Uterus (tissue), 4 donors: ENCODE measurements around the gene RPF1. TPM values are rescaled to one million over a fixed set of nuclear protein-coding genes. Genes with fewer than 3 reads are reported as not detected.

Experiments used
- DNase-seq, 2 donors: peaks; one replicate each; pipeline ENCODE4 v3.0.0-alpha.2; 2019 to 2020
- H3K27ac ChIP-seq, 2 donors: fragments of 200-600 bp; sonication (generic); 1 replicate in 1 of 2; 2 replicates in 1 of 2; pipeline ENCODE4 v1.5.1; 2016 to 2018
- H3K27me3 ChIP-seq, 2 donors: fragments of 200-600 bp; sonication (generic); one replicate each; pipeline ENCODE4 v1.5.1; 2018 to 2019; ENCODE audit warnings: control low read depth in 1 of 2
- H3K36me3 ChIP-seq, 2 donors: fragments of 200-600 bp; sonication (generic); one replicate each; pipeline ENCODE4 v1.5.1; 2019; ENCODE audit warnings: control low read depth in 1 of 2
- H3K4me1 ChIP-seq, 2 donors: fragments of 200-600 bp; sonication (generic); one replicate each; pipeline ENCODE4 v1.5.1; 2018 to 2019; ENCODE audit warnings: control low read depth in 1 of 2
- H3K4me3 ChIP-seq, 2 donors: fragments of 200-600 bp; sonication (generic); 1 replicate in 1 of 2; 2 replicates in 1 of 2; pipeline ENCODE4 v1.5.1; 2018 to 2019; ENCODE audit warnings: mild to moderate bottlenecking in 1 of 2
- H3K9me3 ChIP-seq, 2 donors: fragments of 200-600 bp; sonication (generic); one replicate each; pipeline ENCODE4 v1.5.1; 2019; ENCODE audit warnings: control low read depth in 1 of 2
- POLR2A ChIP-seq, 2 donors: fragments of 450-650 bp; IDR thresholded peaks; one replicate each; pipeline ENCODE4 v1.6.1; 2016; ENCODE audit warnings: antibody characterized with exemption in 2 of 2, mild to moderate bottlenecking in 1 of 2, moderate library complexity in 1 of 2
- intact Hi-C: fragments of 100-400 bp; cut with DNase I; formaldehyde crosslinking; loops from one replicate; pipeline ENCODE4 v1.15.1; 2023; ENCODE audit warnings: low total_unique reads
- total RNA-seq, 4 donors: library from RNA; depleted of rRNA in 3 of 4; stranded (reverse); fragments of >200 nt in 3 of 4; gene quantifications; one replicate each; pipeline versions ENCODE4 v1.1.0 to v1.2.4, GENCODE V29; 2014 to 2023
- TF ChIP-seq, protein P1 (sequence below), 4 experiments: fragments of 200-600 bp in 2 of 4; fragments of 450-650 bp in 2 of 4; sonication (generic) in 2 of 4; IDR thresholded peaks; one replicate each; pipeline ENCODE4 v1.5.1; 2016 to 2019; ENCODE audit warnings: antibody characterized with exemption in 4 of 4, mild to moderate bottlenecking in 2 of 4, moderate library complexity in 1 of 4
- donor health status: DM: yes; HTN: yes; CAD: no.

The RPF1 gene
- total RNA-seq, 4 donors from 2014 or later = 27.8 to 72.9 (median 46.7) TPM

DNA sequence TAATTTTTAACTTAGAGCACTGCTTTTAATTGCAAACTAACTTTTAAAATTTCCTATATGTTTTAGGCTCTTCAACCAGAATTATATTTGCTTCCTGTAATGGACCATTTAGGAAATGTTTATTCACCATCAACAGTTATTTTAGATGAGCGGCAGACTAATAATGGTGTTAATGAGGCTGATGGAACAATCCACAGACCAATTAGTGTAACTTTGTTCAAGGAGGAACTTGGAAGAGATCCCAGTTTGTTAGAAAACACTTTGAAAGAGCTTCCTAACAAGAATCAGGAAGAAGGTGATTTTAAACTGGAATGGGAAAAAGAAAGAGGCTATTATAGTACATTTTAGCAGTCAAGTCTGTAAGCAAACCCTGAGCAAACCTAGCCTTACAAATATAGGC, 46.7 kb downstream of the RPF1 start:
- Histone ChIP-seq H3K4me1 (no peaks in the 10 kb centered on the region), H3K4me3 (no peak overlapping the region), H3K36me3 (no peaks in the 10 kb centered on the region), H3K27me3 (no peaks in the 10 kb centered on the region), H3K27ac (no peak overlapping the region), H3K9me3 (no peaks in the 10 kb centered on the region)
- intact Hi-C loops = no loop called here
- DNase-seq = no peak
- TF ChIP-seq, protein P1, sequence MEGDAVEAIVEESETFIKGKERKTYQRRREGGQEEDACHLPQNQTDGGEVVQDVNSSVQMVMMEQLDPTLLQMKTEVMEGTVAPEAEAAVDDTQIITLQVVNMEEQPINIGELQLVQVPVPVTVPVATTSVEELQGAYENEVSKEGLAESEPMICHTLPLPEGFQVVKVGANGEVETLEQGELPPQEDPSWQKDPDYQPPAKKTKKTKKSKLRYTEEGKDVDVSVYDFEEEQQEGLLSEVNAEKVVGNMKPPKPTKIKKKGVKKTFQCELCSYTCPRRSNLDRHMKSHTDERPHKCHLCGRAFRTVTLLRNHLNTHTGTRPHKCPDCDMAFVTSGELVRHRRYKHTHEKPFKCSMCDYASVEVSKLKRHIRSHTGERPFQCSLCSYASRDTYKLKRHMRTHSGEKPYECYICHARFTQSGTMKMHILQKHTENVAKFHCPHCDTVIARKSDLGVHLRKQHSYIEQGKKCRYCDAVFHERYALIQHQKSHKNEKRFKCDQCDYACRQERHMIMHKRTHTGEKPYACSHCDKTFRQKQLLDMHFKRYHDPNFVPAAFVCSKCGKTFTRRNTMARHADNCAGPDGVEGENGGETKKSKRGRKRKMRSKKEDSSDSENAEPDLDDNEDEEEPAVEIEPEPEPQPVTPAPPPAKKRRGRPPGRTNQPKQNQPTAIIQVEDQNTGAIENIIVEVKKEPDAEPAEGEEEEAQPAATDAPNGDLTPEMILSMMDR (IDR thresholded peaks at IDR 0.05) = no peak
- no peak for TF ChIP-seq POLR2A (IDR thresholded peaks at IDR 0.05)

DNA sequence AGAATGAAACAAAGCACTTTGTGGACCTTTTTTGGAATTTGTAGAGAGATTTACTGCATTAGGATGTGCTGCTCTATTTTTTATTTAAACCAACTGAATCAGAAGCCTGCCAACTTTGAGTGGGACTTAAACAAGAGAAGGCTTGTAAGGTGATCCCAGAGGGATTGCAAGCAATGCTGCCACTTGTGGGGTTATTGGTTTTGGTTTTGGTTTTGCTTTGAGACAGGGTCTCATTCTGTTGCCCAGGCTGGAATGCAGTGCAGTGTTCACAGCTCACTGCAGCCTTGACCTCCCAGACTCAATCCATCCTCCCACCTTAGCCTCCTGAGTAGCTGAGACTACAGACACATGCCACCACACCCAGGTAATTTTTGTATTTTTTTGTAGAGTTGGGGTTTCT, 59.5 kb downstream of the RPF1 start:
- no peak overlapping the region for H3K4me3 ChIP-seq
- no peaks in the 10 kb centered on the region for H3K9me3 ChIP-seq
- no peak overlapping the region for H3K27ac ChIP-seq
- H3K27me3 ChIP-seq = no peaks in the 10 kb centered on the region
- H3K4me1 ChIP-seq = no peaks in the 10 kb centered on the region
- intact Hi-C loops = no loop called here
- H3K36me3 ChIP-seq = no peaks in the 10 kb centered on the region
- DNase-seq = no peak
- TF ChIP-seq POLR2A (IDR thresholded peaks at IDR 0.05) = no peak
- TF ChIP-seq, protein P1 (IDR thresholded peaks at IDR 0.05) = no peak

DNA sequence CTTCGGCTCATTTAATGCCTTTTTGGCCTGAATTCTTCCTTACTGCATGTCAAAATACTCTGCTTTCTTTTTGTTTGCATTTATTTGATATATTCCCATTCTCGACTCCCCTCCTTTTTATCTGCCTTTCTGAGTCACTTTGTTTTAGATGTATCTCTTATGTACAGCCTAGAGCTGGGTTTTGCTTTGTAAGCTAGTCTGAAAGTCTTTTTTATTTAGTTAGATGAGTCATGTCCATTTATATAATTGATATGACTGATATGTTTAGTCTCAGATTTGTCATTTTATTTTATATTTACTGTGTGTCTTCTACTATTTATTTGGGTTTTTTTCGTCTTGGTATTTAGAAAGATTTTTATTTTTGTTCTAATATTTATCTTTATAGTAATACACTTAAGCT, 60.9 kb downstream of the RPF1 start:
- Histone ChIP-seq H3K4me1 (no peaks in the 10 kb centered on the region), H3K4me3 (no peak overlapping the region), H3K27ac (peak overlapping the region in 1 of 2 donors; percentile 36), H3K36me3 (no peaks in the 10 kb centered on the region), H3K27me3 (no peaks in the 10 kb centered on the region), H3K9me3 (no peaks in the 10 kb centered on the region)
- DNase-seq = no peak
- TF ChIP-seq, protein P1 (IDR thresholded peaks at IDR 0.05) = no peak
- TF ChIP-seq POLR2A (IDR thresholded peaks at IDR 0.05) = no peak
- intact Hi-C loops = no loop called here

DNA sequence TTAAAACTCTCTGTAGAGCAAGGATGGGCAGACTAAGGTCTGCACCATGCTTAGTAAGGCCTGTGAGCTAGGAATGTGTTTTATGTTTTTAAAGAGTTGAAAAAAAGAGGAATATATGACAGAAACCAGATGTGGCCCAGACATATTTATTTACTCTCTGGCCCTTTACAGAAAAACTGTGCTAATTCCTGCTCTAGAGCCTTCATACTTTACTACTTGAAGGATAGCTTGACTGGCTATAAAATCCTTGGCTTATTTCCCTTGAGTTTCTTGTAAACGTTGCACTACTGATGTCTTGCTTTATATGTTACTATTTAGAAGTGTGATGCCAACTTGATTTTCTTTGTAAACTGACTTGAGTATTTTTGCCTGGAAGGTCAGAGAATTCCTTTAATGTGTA, 61.7 kb downstream of the RPF1 start:
- no peaks in the 10 kb centered on the region for H3K4me1 ChIP-seq
- H3K27ac ChIP-seq = peak overlapping the region; percentile 8 to 36
- no peak for DNase-seq
- no peak overlapping the region for H3K4me3 ChIP-seq
- H3K9me3 ChIP-seq = no peaks in the 10 kb centered on the region
- no peaks in the 10 kb centered on the region for H3K36me3 ChIP-seq
- no peaks in the 10 kb centered on the region for H3K27me3 ChIP-seq
- intact Hi-C loops = no loop called here
- no peak for TF ChIP-seq POLR2A (IDR thresholded peaks at IDR 0.05)
- TF ChIP-seq, protein P1 (IDR thresholded peaks at IDR 0.05) = no peak

DNA sequence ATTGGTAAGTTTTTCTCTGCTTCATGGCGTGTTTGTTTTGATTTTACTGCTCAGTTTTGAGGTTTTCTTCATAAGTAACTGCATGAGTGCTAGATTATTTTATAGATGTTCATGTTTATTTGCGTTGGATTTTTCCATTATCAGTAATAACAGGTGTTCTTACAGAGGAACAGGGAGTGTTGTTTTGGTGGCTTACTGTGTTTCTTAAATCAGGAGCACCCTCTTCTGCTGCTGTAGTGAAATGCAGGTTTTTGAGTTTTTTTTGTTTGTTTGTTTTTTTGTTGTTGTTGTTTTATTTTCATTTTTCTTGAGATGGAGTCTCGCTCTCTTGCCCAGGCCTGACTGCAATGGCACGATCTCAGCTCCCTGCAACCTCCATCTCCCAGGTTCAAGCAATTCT, 62.6 kb downstream of the RPF1 start:
- no peak for DNase-seq
- Histone ChIP-seq H3K9me3 (no peaks in the 10 kb centered on the region), H3K27ac (no peak overlapping the region), H3K4me3 (no peak overlapping the region), H3K36me3 (no peaks in the 10 kb centered on the region), H3K27me3 (no peaks in the 10 kb centered on the region), H3K4me1 (no peaks in the 10 kb centered on the region)
- TF ChIP-seq POLR2A (IDR thresholded peaks at IDR 0.05) = no peak
- TF ChIP-seq, protein P1 (IDR thresholded peaks at IDR 0.05) = peak in 2 of 4 experiments; percentile 14 to 25
- intact Hi-C loops = no loop called here

Other genes starting within 250 kb of the RPF1 start
- 1 to 10 TPM in 2 of 4 donors, under 1 TPM in 1, not detected in 1; 0.77 to 5.7 (median 1.8) TPM for gene SAMD13, start 177.6 kb upstream of the RPF1 start, total RNA-seq
- not detected for gene DNASE2B, start 80.8 kb upstream of the RPF1 start, total RNA-seq
- 1 to 10 TPM in 1 of 4 donors, under 1 TPM in 2, not detected in 1; 0.26 to 3.5 (median 0.91) TPM for gene SPATA1, start 27.1 kb downstream of the RPF1 start, total RNA-seq
- gene GNG5, start 27.3 kb downstream of the RPF1 start, total RNA-seq = 10 to 100 TPM in 3 of 4 donors, 1 to 10 TPM in 1; 6.7 to 62.3 (median 29.1) TPM
- 10 to 100 TPM in 3 of 4 donors, 1 to 10 TPM in 1; 3.1 to 40.0 (median 17.4) TPM for gene CTBS, start 95.2 kb downstream of the RPF1 start, total RNA-seq
- 10 to 100 TPM in 3 of 4 donors, 1 to 10 TPM in 1; 2.9 to 34.3 (median 19.2) TPM for gene SSX2IP, start 211.2 kb downstream of the RPF1 start, total RNA-seq